Peyer's patch (tissue), 4 donors: ENCODE results near the gene ANK2.

Source experiments
- POLR2A ChIP-seq, 2 donors: fragments of 450-650 bp; IDR thresholded peaks; one replicate each; pipeline ENCODE4 v1.5.1; 2017; ENCODE audit warnings: antibody characterized with exemption in 2 of 2, mild to moderate bottlenecking in 2 of 2, moderate library complexity in 2 of 2
- TF ChIP-seq, protein P1 (sequence below), 6 experiments: fragments of 450-650 bp in 4 of 6; fragments of 200-600 bp in 2 of 6; sonication (generic) in 1 of 6; IDR thresholded peaks; one replicate each; pipeline ENCODE4 v1.5.1; 2017 to 2019; ENCODE audit warnings: antibody characterized with exemption in 6 of 6, mild to moderate bottlenecking in 3 of 6, moderate library complexity in 1 of 6

DNA sequence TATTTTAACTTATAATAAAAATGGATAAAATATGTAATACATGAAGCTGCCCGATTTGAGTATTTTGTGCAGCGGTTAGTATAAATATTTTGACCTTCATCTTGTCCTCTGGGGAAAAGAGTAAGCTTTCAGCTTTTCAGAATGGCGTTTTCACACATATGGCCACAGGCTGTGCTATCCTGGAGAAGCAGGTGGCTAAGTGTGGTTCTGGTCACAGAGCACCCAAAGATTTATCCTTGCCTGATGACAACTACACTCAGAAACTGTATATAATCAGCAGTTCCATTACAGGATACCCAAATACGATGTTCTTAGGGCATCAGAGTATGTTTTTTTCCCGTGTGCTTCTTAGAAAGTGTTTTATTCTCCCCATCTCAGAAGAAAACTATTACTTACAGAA lies 42.3 kb upstream of the ANK2 start:
- TF ChIP-seq, protein P1, sequence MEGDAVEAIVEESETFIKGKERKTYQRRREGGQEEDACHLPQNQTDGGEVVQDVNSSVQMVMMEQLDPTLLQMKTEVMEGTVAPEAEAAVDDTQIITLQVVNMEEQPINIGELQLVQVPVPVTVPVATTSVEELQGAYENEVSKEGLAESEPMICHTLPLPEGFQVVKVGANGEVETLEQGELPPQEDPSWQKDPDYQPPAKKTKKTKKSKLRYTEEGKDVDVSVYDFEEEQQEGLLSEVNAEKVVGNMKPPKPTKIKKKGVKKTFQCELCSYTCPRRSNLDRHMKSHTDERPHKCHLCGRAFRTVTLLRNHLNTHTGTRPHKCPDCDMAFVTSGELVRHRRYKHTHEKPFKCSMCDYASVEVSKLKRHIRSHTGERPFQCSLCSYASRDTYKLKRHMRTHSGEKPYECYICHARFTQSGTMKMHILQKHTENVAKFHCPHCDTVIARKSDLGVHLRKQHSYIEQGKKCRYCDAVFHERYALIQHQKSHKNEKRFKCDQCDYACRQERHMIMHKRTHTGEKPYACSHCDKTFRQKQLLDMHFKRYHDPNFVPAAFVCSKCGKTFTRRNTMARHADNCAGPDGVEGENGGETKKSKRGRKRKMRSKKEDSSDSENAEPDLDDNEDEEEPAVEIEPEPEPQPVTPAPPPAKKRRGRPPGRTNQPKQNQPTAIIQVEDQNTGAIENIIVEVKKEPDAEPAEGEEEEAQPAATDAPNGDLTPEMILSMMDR (IDR thresholded peaks at IDR 0.05), result no peak
- TF ChIP-seq POLR2A (IDR thresholded peaks at IDR 0.05), result no peak
